ENCODE data around the gene C19orf25. TPM values are rescaled to one million over a fixed set of nuclear protein-coding genes. Genes with fewer than 3 reads are reported as not detected.
A peak's percentile ranks its signal among the peaks of the same experiment; 100 is the strongest.

The C19orf25 gene
- total and polyA plus RNA-seq, 9 of the 15 experiments (the other 6 are each of a cell fraction or from before 2014, with no cell fraction given), result 0.79 to 96.0 (median 36.1) TPM

GRCh38 chr19:1434577-1435060 lies 44.4 kb downstream of the C19orf25 start:
- no peak overlapping the region for H3K4me3 ChIP-seq
- no peak overlapping the region for H3K4me2 ChIP-seq (ENCODE audit: insufficient read depth, low read length)
- no peaks in the 10 kb centered on the region for H3K27me3 ChIP-seq (ENCODE audit: control insufficient read depth in 2 of 2, insufficient read depth in 2 of 2, low read length in 2 of 2)
- H3K27ac ChIP-seq (ENCODE audit: extremely low read depth, low read depth, low read length), result peak overlapping the region; percentile 71; the same call in 1 of the 3 replicates
- peaks cover 3% of the 10 kb centered on the region for H3K9me1 ChIP-seq (ENCODE audit: control insufficient read depth, insufficient read depth, low read length)
- H3K4me1 ChIP-seq (replicated peaks in 1 of 2; ENCODE audit: control insufficient read depth in 2 of 2, insufficient read depth in 2 of 2, low read length in 2 of 2), result peaks cover 15 to 78% of the 10 kb centered on the region in 2 experiments; a peak in 4 of 5 replicates
- ChIA-PET POLR2A (interaction anchor here (0.6 to 7.0 kb wide), 5 partner anchors 19 to 343 kb away, joined by 3 to 52 read pairs (median 3); no protein-coding TSS in a partner anchor), CTCF (ENCODE audit: low intra/inter-chr PET ratio) (no interaction called here)
- in situ Hi-C loops (cut with MboI), result no loop called here
- BruUV-seq (replicated peaks), result no TSS peak
- DNase-seq (ENCODE audit: extremely low read depth in 1 of 4, low spot score in 3 of 4) (peak in 2 of 4 experiments; percentile 14 to 54), FAIRE-seq (no peak), ATAC-seq (no peak)
- WGBS (ENCODE audit: insufficient coverage, low coverage, missing lambda C conversion rate), result 57% methylated on average over 24 of the region's 39 CpGs
- H3K36me3 ChIP-seq (ENCODE audit: control insufficient read depth, insufficient read depth, low read length), result peaks cover 61% of the 10 kb centered on the region; the same call in 2 of the 3 replicates
- H3K9me3 ChIP-seq (replicated peaks; ENCODE audit: control insufficient read depth, insufficient read depth, low read depth, low read length), result no peaks in the 10 kb centered on the region
- TF ChIP-seq ARID1B (IDR thresholded peaks at IDR 0.05) (no peak), FOSL1 (tag; conservative IDR thresholded peaks at IDR 0.05) (no peak), KLF13 (tag; IDR thresholded peaks at IDR 0.05; ENCODE audit: borderline replicate concordance, low read depth) (no peak), POLR2G (IDR thresholded peaks at IDR 0.05; ENCODE audit: low read depth, low read length) (peak; percentile 67; the same call in 1 of the 2 replicates), ZBTB33 (CRISPR knock-in tag; IDR thresholded peaks at IDR 0.05) (peak; percentile 82), E2F6 (IDR thresholded peaks at IDR 0.05; ENCODE audit: borderline replicate concordance in 1 of 2, extremely low read depth in 1 of 2, insufficient read depth in 1 of 2, insufficient read length in 1 of 2, low read depth in 1 of 2, low read length in 1 of 2, poor library complexity in 1 of 2, severe bottlenecking in 1 of 2) (peak; percentile 63 to 90), L3MBTL2 (IDR thresholded peaks at IDR 0.05) (peak; percentile 23), PRPF4 (IDR thresholded peaks at IDR 0.05; ENCODE audit: insufficient read depth, low read depth, low read length, poor library complexity, severe bottlenecking) (peak; percentile 39), RBM22 (IDR thresholded peaks at IDR 0.05; ENCODE audit: low read depth, low read length, poor library complexity, severe bottlenecking) (peak; percentile 88), HNRNPL (IDR thresholded peaks at IDR 0.05; ENCODE audit: low read depth, low read length) (0 out of 2 replicates have a peak, but pooled peaks have one; percentile 41), HMGN3 (IDR thresholded peaks at IDR 0.05; ENCODE audit: borderline replicate concordance, extremely low read depth, insufficient read length, low read depth, low read length) (peak; percentile 30)
- TF ChIP-seq, protein P1, sequence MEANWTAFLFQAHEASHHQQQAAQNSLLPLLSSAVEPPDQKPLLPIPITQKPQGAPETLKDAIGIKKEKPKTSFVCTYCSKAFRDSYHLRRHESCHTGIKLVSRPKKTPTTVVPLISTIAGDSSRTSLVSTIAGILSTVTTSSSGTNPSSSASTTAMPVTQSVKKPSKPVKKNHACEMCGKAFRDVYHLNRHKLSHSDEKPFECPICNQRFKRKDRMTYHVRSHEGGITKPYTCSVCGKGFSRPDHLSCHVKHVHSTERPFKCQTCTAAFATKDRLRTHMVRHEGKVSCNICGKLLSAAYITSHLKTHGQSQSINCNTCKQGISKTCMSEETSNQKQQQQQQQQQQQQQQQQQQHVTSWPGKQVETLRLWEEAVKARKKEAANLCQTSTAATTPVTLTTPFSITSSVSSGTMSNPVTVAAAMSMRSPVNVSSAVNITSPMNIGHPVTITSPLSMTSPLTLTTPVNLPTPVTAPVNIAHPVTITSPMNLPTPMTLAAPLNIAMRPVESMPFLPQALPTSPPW (CRISPR knock-in tag; IDR thresholded peaks at IDR 0.05), result peak; percentile 71
- TF ChIP-seq, protein P2, sequence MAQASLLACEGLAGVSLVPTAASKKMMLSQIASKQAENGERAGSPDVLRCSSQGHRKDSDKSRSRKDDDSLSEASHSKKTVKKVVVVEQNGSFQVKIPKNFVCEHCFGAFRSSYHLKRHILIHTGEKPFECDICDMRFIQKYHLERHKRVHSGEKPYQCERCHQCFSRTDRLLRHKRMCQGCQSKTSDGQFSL (CRISPR knock-in tag; IDR thresholded peaks at IDR 0.05), result peak; percentile 86
- TF ChIP-seq, protein P2 (tag; IDR thresholded peaks at IDR 0.05), result no peak
- no peak overlapping the region for H2AFZ ChIP-seq (ENCODE audit: low read depth, low read length)
- H4K20me1 ChIP-seq (replicated peaks; ENCODE audit: control insufficient read depth, insufficient read depth, low read length), result peaks cover 27% of the 10 kb centered on the region
- intact Hi-C loops (cut with micrococcal nuclease), result no loop called here
- peak overlapping the region in 1 of 2 experiments; percentile 78; a peak in 2 of 4 replicates for H3K9ac ChIP-seq (ENCODE audit: insufficient read depth in 1 of 2, low read depth in 2 of 2, low read length in 2 of 2)
- H3K79me2 ChIP-seq (ENCODE audit: control insufficient read depth, insufficient read depth, low read length), result peaks cover 26% of the 10 kb centered on the region

Measured in K562 (cell line).